ENCODE results near the gene NAA60.

NAA60 gene

GRCh38 chr16:3481696-3482658 is 38.5 kb downstream of the NAA60 start:
- no peaks in the 10 kb centered on the region for H3K9me3 ChIP-seq (ENCODE audit: control insufficient read depth in 5 of 5, low read length in 5 of 5)
- H3K9ac ChIP-seq (ENCODE audit: low read length in 5 of 5), result no peak overlapping the region
- no peak overlapping the region for H3K27ac ChIP-seq (ENCODE audit: low read depth, low read length)
- H3K36me3 ChIP-seq (ENCODE audit: control insufficient read depth in 5 of 5, insufficient read depth in 5 of 5, low read length in 5 of 5), result peaks cover 0 to 83% (median 80%) of the 10 kb centered on the region in 5 donors
- no peaks in the 10 kb centered on the region for H3K4me1 ChIP-seq (ENCODE audit: control insufficient read depth in 5 of 5, insufficient read depth in 5 of 5, low read length in 5 of 5)
- H3K4me3 ChIP-seq (ENCODE audit: low read depth in 1 of 5, low read length in 5 of 5), result no peak overlapping the region
- no peaks in the 10 kb centered on the region for H3K27me3 ChIP-seq (ENCODE audit: control insufficient read depth in 5 of 5, insufficient read depth in 4 of 5, low read length in 5 of 5)

- Histone ChIP-seq H3K9me3 (ENCODE audit: control insufficient read depth in 5 of 5, low read length in 5 of 5) (no peaks in the 10 kb centered on the region), H3K36me3 (ENCODE audit: control insufficient read depth in 5 of 5, insufficient read depth in 5 of 5, low read length in 5 of 5) (peaks cover 0 to 89% (median 82%) of the 10 kb centered on the region in 5 donors)
These were observed 39.3 kb downstream of the NAA60 start for GRCh38 chr16:3482659-3483241.

GRCh38 chr16:3484318-3485096 is 41.0 kb downstream of the NAA60 start:
- Histone ChIP-seq H3K27ac (ENCODE audit: low read depth, low read length) (no peak overlapping the region), H3K4me1 (ENCODE audit: control insufficient read depth in 5 of 5, insufficient read depth in 5 of 5, low read length in 5 of 5) (no peaks in the 10 kb centered on the region), H3K9ac (ENCODE audit: low read length in 5 of 5) (no peak overlapping the region), H3K4me3 (ENCODE audit: low read depth in 1 of 5, low read length in 5 of 5) (no peak overlapping the region), H3K36me3 (ENCODE audit: control insufficient read depth in 5 of 5, insufficient read depth in 5 of 5, low read length in 5 of 5) (peaks cover 0 to 79% (median 70%) of the 10 kb centered on the region in 5 donors), H3K9me3 (ENCODE audit: control insufficient read depth in 5 of 5, low read length in 5 of 5) (no peaks in the 10 kb centered on the region), H3K27me3 (ENCODE audit: control insufficient read depth in 5 of 5, insufficient read depth in 4 of 5, low read length in 5 of 5) (no peaks in the 10 kb centered on the region)

More at GRCh38 chr16:3482659-3483241, 39.3 kb downstream of the NAA60 start:
- no peak overlapping the region for H3K27ac ChIP-seq (ENCODE audit: low read depth, low read length)
- H3K27me3 ChIP-seq (ENCODE audit: control insufficient read depth in 5 of 5, insufficient read depth in 4 of 5, low read length in 5 of 5), result no peaks in the 10 kb centered on the region
- H3K4me1 ChIP-seq (ENCODE audit: control insufficient read depth in 5 of 5, insufficient read depth in 5 of 5, low read length in 5 of 5), result no peaks in the 10 kb centered on the region
- no peak overlapping the region for H3K4me3 ChIP-seq (ENCODE audit: low read depth in 1 of 5, low read length in 5 of 5)
- no peak overlapping the region for H3K9ac ChIP-seq (ENCODE audit: low read length in 5 of 5)

GRCh38 chr16:3485097-3485745 is 41.7 kb downstream of the NAA60 start:
- H3K36me3 ChIP-seq (ENCODE audit: control insufficient read depth in 5 of 5, insufficient read depth in 5 of 5, low read length in 5 of 5), result peaks cover 0 to 73% (median 64%) of the 10 kb centered on the region in 5 donors
- H3K27me3 ChIP-seq (ENCODE audit: control insufficient read depth in 5 of 5, insufficient read depth in 4 of 5, low read length in 5 of 5), result no peaks in the 10 kb centered on the region
- H3K9me3 ChIP-seq (ENCODE audit: control insufficient read depth in 5 of 5, low read length in 5 of 5), result no peaks in the 10 kb centered on the region
- H3K4me3 ChIP-seq (ENCODE audit: low read depth in 1 of 5, low read length in 5 of 5), result no peak overlapping the region
- no peak overlapping the region for H3K9ac ChIP-seq (ENCODE audit: low read length in 5 of 5)
- no peaks in the 10 kb centered on the region for H3K4me1 ChIP-seq (ENCODE audit: control insufficient read depth in 5 of 5, insufficient read depth in 5 of 5, low read length in 5 of 5)
- no peak overlapping the region for H3K27ac ChIP-seq (ENCODE audit: low read depth, low read length)

- Histone ChIP-seq H3K4me3 (ENCODE audit: low read depth in 1 of 5, low read length in 5 of 5) (no peak overlapping the region), H3K9me3 (ENCODE audit: control insufficient read depth in 5 of 5, low read length in 5 of 5) (no peaks in the 10 kb centered on the region), H3K27ac (ENCODE audit: low read depth, low read length) (no peak overlapping the region), H3K27me3 (ENCODE audit: control insufficient read depth in 5 of 5, insufficient read depth in 4 of 5, low read length in 5 of 5) (no peaks in the 10 kb centered on the region), H3K36me3 (ENCODE audit: control insufficient read depth in 5 of 5, insufficient read depth in 5 of 5, low read length in 5 of 5) (peaks cover 0 to 68% (median 62%) of the 10 kb centered on the region in 5 donors), H3K4me1 (ENCODE audit: control insufficient read depth in 5 of 5, insufficient read depth in 5 of 5, low read length in 5 of 5) (peaks cover 0 to under 1% (median 0%) of the 10 kb centered on the region in 5 donors), H3K9ac (ENCODE audit: low read length in 5 of 5) (no peak overlapping the region)
These were observed 42.5 kb downstream of the NAA60 start for GRCh38 chr16:3485821-3486505.

- Histone ChIP-seq H3K36me3 (ENCODE audit: control insufficient read depth in 5 of 5, insufficient read depth in 5 of 5, low read length in 5 of 5) (peaks cover 0 to 61% (median 56%) of the 10 kb centered on the region in 5 donors), H3K9ac (ENCODE audit: low read length in 5 of 5) (no peak overlapping the region), H3K4me1 (ENCODE audit: control insufficient read depth in 5 of 5, insufficient read depth in 5 of 5, low read length in 5 of 5) (peaks cover 0 to 6% (median 0%) of the 10 kb centered on the region in 5 donors), H3K9me3 (ENCODE audit: control insufficient read depth in 5 of 5, low read length in 5 of 5) (no peaks in the 10 kb centered on the region), H3K27ac (ENCODE audit: low read depth, low read length) (no peak overlapping the region), H3K27me3 (ENCODE audit: control insufficient read depth in 5 of 5, insufficient read depth in 4 of 5, low read length in 5 of 5) (no peaks in the 10 kb centered on the region), H3K4me3 (ENCODE audit: low read depth in 1 of 5, low read length in 5 of 5) (no peak overlapping the region)
These were observed 43.2 kb downstream of the NAA60 start for GRCh38 chr16:3486506-3487215.

- Histone ChIP-seq H3K27me3 (ENCODE audit: control insufficient read depth in 5 of 5, insufficient read depth in 4 of 5, low read length in 5 of 5) (no peaks in the 10 kb centered on the region), H3K4me1 (ENCODE audit: control insufficient read depth in 5 of 5, insufficient read depth in 5 of 5, low read length in 5 of 5) (peaks cover 0 to 6% (median 0%) of the 10 kb centered on the region in 5 donors), H3K27ac (ENCODE audit: low read depth, low read length) (no peak overlapping the region), H3K36me3 (ENCODE audit: control insufficient read depth in 5 of 5, insufficient read depth in 5 of 5, low read length in 5 of 5) (peaks cover 0 to 51% (median 45%) of the 10 kb centered on the region in 5 donors), H3K4me3 (ENCODE audit: low read depth in 1 of 5, low read length in 5 of 5) (no peak overlapping the region), H3K9ac (ENCODE audit: low read length in 5 of 5) (no peak overlapping the region), H3K9me3 (ENCODE audit: control insufficient read depth in 5 of 5, low read length in 5 of 5) (no peaks in the 10 kb centered on the region)
These were observed 44.3 kb downstream of the NAA60 start for GRCh38 chr16:3487521-3488410.

GRCh38 chr16:3488801-3489200 is 45.3 kb downstream of the NAA60 start:
- Histone ChIP-seq H3K4me1 (ENCODE audit: control insufficient read depth in 5 of 5, insufficient read depth in 5 of 5, low read length in 5 of 5) (peaks cover 0 to 13% (median 9%) of the 10 kb centered on the region in 5 donors), H3K27me3 (ENCODE audit: control insufficient read depth in 5 of 5, insufficient read depth in 4 of 5, low read length in 5 of 5) (no peaks in the 10 kb centered on the region), H3K36me3 (ENCODE audit: control insufficient read depth in 5 of 5, insufficient read depth in 5 of 5, low read length in 5 of 5) (peaks cover 0 to 41% (median 35%) of the 10 kb centered on the region in 5 donors)

More at GRCh38 chr16:3488801-3489200, 45.3 kb downstream of the NAA60 start:
- H3K4me3 ChIP-seq (ENCODE audit: low read depth in 1 of 5, low read length in 5 of 5), result no peak overlapping the region
- no peak overlapping the region for H3K9ac ChIP-seq (ENCODE audit: low read length in 5 of 5)
- no peaks in the 10 kb centered on the region for H3K9me3 ChIP-seq (ENCODE audit: control insufficient read depth in 5 of 5, low read length in 5 of 5)
- H3K27ac ChIP-seq (ENCODE audit: low read depth, low read length), result no peak overlapping the region

Measured in subcutaneous abdominal adipose tissue (tissue), 5 donors.